ENCODE results near the gene HCK. TPM values are rescaled to one million over a fixed set of nuclear protein-coding genes. Genes with fewer than 3 reads are reported as not detected.

Gene HCK
- total and polyA plus RNA-seq, 7 experiments from 2014 or later = 0.09 to 129 (median 1.4) TPM

GRCh38 chr20:32083469-32083868 is 31.4 kb downstream of the HCK start:
- ATAC-seq (no peak), DNase-seq (no peak)
- Mint-ChIP-seq H3K4me1 (no peaks in the 10 kb centered on the region), H3K4me3 (no peak overlapping the region), H3K9me3 (no peaks in the 10 kb centered on the region), H3K36me3 (no peaks in the 10 kb centered on the region), H3K27ac (no peak overlapping the region), H3K27me3 (peaks cover 3 to 17% (median 6%) of the 10 kb centered on the region in 5 donors)
- intact Hi-C loops (cut with micrococcal nuclease) = no loop called here
- Histone ChIP-seq H3K4me1 (ENCODE audit: control insufficient read depth in 2 of 2, insufficient read depth in 2 of 2, low read length in 2 of 2) (no peaks in the 10 kb centered on the region), H3K27me3 (ENCODE audit: control insufficient read depth in 2 of 2, insufficient read depth in 2 of 2, low read length in 2 of 2) (no peaks in the 10 kb centered on the region), H3K9me3 (ENCODE audit: control insufficient read depth in 2 of 3, low read length in 3 of 3) (no peaks in the 10 kb centered on the region), H3K27ac (ENCODE audit: low read depth, low read length) (no peak overlapping the region), H3K4me3 (ENCODE audit: low read length) (no peak overlapping the region), H3K36me3 (ENCODE audit: control insufficient read depth in 2 of 3, insufficient read depth in 3 of 3, low read length in 3 of 3) (no peaks in the 10 kb centered on the region)
- CTCF ChIA-PET = no interaction called here
- POLR2A ChIA-PET = no interaction called here

DNA sequence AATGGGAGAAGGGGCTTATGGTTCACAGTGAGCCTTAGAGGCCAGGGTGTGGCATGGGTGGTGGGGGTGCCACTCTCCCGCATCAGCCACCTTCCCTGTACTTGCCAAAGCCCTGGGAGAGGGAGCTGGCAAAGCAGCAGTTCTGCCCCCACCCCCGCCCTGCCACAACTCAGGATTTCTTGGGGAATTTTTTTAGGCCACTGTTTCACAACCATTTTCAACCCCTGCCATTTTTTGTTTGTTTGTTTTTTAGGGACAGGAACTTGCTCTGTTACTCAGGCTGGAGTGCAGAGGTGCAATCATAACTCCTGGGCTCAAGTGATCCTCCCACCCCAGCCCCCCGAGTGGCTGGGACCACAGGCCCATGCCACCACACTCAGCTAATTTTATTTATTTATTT is 35.0 kb downstream of the HCK start:
- H3K36me3 ChIP-seq (ENCODE audit: control insufficient read depth in 2 of 3, insufficient read depth in 3 of 3, low read length in 3 of 3) = no peaks in the 10 kb centered on the region
- CTCF ChIA-PET = no interaction called here
- Mint-ChIP-seq H3K36me3 (no peaks in the 10 kb centered on the region), H3K4me1 (peaks cover 0 to 4% (median 0%) of the 10 kb centered on the region in 7 donors), H3K27me3 (peaks cover 5 to 17% (median 7%) of the 10 kb centered on the region in 5 donors), H3K4me3 (no peak overlapping the region), H3K27ac (no peak overlapping the region), H3K9me3 (no peaks in the 10 kb centered on the region)
- intact Hi-C loops (cut with micrococcal nuclease) = no loop called here
- H3K9me3 ChIP-seq (ENCODE audit: control insufficient read depth in 2 of 3, low read length in 3 of 3) = no peaks in the 10 kb centered on the region
- no peak for DNase-seq
- H3K27me3 ChIP-seq (ENCODE audit: control insufficient read depth in 2 of 2, insufficient read depth in 2 of 2, low read length in 2 of 2) = no peaks in the 10 kb centered on the region
- H3K4me3 ChIP-seq (ENCODE audit: low read length) = no peak overlapping the region
- no peaks in the 10 kb centered on the region for H3K4me1 ChIP-seq (ENCODE audit: control insufficient read depth in 2 of 2, insufficient read depth in 2 of 2, low read length in 2 of 2)
- ATAC-seq = no peak
- POLR2A ChIA-PET = no interaction called here
- no peak overlapping the region for H3K27ac ChIP-seq (ENCODE audit: low read depth, low read length)

- Mint-ChIP-seq H3K4me3 (no peak overlapping the region), H3K9me3 (no peaks in the 10 kb centered on the region), H3K27me3 (peaks cover 0 to 20% (median 5%) of the 10 kb centered on the region in 5 donors), H3K36me3 (no peaks in the 10 kb centered on the region), H3K27ac (no peak overlapping the region), H3K4me1 (peaks cover 0 to 6% (median 0%) of the 10 kb centered on the region in 7 donors)
- Histone ChIP-seq H3K27me3 (ENCODE audit: control insufficient read depth in 2 of 2, insufficient read depth in 2 of 2, low read length in 2 of 2) (no peaks in the 10 kb centered on the region), H3K4me3 (ENCODE audit: low read length) (no peak overlapping the region), H3K36me3 (ENCODE audit: control insufficient read depth in 2 of 3, insufficient read depth in 3 of 3, low read length in 3 of 3) (no peaks in the 10 kb centered on the region), H3K27ac (ENCODE audit: low read depth, low read length) (no peak overlapping the region), H3K4me1 (ENCODE audit: control insufficient read depth in 2 of 2, insufficient read depth in 2 of 2, low read length in 2 of 2) (no peaks in the 10 kb centered on the region), H3K9me3 (ENCODE audit: control insufficient read depth in 2 of 3, low read length in 3 of 3) (no peaks in the 10 kb centered on the region)
- no peak for DNase-seq
- intact Hi-C loops (cut with micrococcal nuclease) = no loop called here
- no peak for ATAC-seq
- ChIA-PET POLR2A (no interaction called here), CTCF (interaction anchor here (0.8 kb wide), 1 partner anchor 10 kb away, joined by 3 read pairs; no protein-coding TSS in a partner anchor)
These were observed 36.7 kb downstream of the HCK start for GRCh38 chr20:32088759-32089158.

- ATAC-seq (no peak), DNase-seq (no peak)
- Histone ChIP-seq H3K36me3 (ENCODE audit: control insufficient read depth in 2 of 3, insufficient read depth in 3 of 3, low read length in 3 of 3) (no peaks in the 10 kb centered on the region), H3K4me3 (ENCODE audit: low read length) (no peak overlapping the region), H3K27me3 (ENCODE audit: control insufficient read depth in 2 of 2, insufficient read depth in 2 of 2, low read length in 2 of 2) (no peaks in the 10 kb centered on the region), H3K9me3 (ENCODE audit: control insufficient read depth in 2 of 3, low read length in 3 of 3) (no peaks in the 10 kb centered on the region), H3K27ac (ENCODE audit: low read depth, low read length) (no peak overlapping the region), H3K4me1 (ENCODE audit: control insufficient read depth in 2 of 2, insufficient read depth in 2 of 2, low read length in 2 of 2) (no peaks in the 10 kb centered on the region)
- no peaks in the 10 kb centered on the region for H3K9me3 Mint-ChIP-seq
- no peak overlapping the region for H3K4me3 Mint-ChIP-seq
- ChIA-PET CTCF (interaction anchor here (0.9 kb wide), 1 partner anchor 237 kb away, joined by 3 read pairs; no protein-coding TSS in a partner anchor), POLR2A (no interaction called here)
- H3K27me3 Mint-ChIP-seq = peaks cover 0 to 26% (median 9%) of the 10 kb centered on the region in 5 donors
- H3K27ac Mint-ChIP-seq = no peak overlapping the region
- no peaks in the 10 kb centered on the region for H3K36me3 Mint-ChIP-seq
- intact Hi-C loops (cut with micrococcal nuclease) = no loop called here
- H3K4me1 Mint-ChIP-seq = peaks cover 0 to 6% (median 0%) of the 10 kb centered on the region in 7 donors
These were observed 37.8 kb downstream of the HCK start for GRCh38 chr20:32089637-32090362.

DNA sequence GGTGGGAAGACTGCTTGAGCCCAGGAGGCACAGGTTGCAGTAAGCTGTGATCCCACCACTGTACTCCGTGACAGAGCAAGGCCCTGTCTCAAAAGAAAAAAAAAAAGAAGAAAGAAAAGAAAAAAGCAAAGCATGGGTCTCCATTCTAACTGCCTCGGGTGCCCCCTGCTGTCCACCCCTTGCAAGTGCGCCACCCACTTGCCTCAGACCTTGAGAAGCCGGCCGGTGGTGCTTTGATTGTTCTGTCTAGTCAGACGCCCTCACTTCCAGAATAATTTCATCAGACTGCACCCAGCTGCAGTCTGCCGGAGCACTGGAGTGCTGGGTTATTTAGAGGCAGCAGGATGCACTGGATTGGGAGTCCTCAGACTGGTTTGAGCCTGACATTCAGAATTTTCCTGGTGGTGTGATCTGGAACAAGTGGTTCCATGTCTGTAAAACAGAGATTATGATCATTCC is 39.9 kb downstream of the HCK start:
- POLR2A ChIA-PET = no interaction called here

DNA sequence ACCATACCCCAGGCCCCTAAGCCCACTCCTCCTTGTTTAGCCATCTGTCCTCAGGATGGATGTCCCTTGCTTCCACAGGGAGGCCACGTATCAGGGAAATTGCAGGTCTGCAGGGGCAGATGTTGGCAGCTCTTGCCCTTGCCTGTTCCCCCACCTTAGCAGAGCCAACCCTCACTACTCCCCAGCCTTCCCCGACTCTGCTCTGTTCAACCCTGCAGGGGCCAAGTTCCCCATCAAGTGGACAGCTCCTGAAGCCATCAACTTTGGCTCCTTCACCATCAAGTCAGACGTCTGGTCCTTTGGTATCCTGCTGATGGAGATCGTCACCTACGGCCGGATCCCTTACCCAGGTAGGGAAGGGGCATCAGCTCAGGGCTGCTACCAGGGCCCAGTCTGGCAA is 46.7 kb downstream of the HCK start:
- no peaks in the 10 kb centered on the region for H3K36me3 Mint-ChIP-seq
- H3K27ac Mint-ChIP-seq = no peak overlapping the region
- Histone ChIP-seq H3K27me3 (ENCODE audit: control insufficient read depth in 2 of 2, insufficient read depth in 2 of 2, low read length in 2 of 2) (no peaks in the 10 kb centered on the region), H3K36me3 (ENCODE audit: control insufficient read depth in 2 of 3, insufficient read depth in 3 of 3, low read length in 3 of 3) (no peaks in the 10 kb centered on the region), H3K4me1 (ENCODE audit: control insufficient read depth in 2 of 2, insufficient read depth in 2 of 2, low read length in 2 of 2) (no peaks in the 10 kb centered on the region), H3K9me3 (ENCODE audit: control insufficient read depth in 2 of 3, low read length in 3 of 3) (no peaks in the 10 kb centered on the region), H3K4me3 (ENCODE audit: low read length) (no peak overlapping the region), H3K27ac (ENCODE audit: low read depth, low read length) (no peak overlapping the region)
- H3K9me3 Mint-ChIP-seq = peaks cover 0 to 2% (median 0%) of the 10 kb centered on the region in 11 donors
- H3K4me3 Mint-ChIP-seq = no peak overlapping the region
- peaks cover 0 to 3% (median 0%) of the 10 kb centered on the region in 7 donors for H3K4me1 Mint-ChIP-seq
- H3K27me3 Mint-ChIP-seq = peaks cover 12 to 30% (median 19%) of the 10 kb centered on the region in 5 donors
- DNase-seq (no peak), ATAC-seq (no peak)
- intact Hi-C loops (cut with micrococcal nuclease) = no loop called here
- CTCF ChIA-PET = interaction anchor here (1.3 kb wide), 1 partner anchor 10 kb away, joined by 3 read pairs; no protein-coding TSS in a partner anchor
- POLR2A ChIA-PET = interaction anchor here (0.7 kb wide), 1 partner anchor 9 kb away, joined by 3 read pairs; no protein-coding TSS in a partner anchor

More for the DNA sequence above, 39.9 kb downstream of the HCK start:
- DNase-seq (peak; percentile 47 to 73 (median 68)), ATAC-seq (peak; percentile 96)
- Histone ChIP-seq H3K27me3 (ENCODE audit: control insufficient read depth in 2 of 2, insufficient read depth in 2 of 2, low read length in 2 of 2) (no peaks in the 10 kb centered on the region), H3K9me3 (ENCODE audit: control insufficient read depth in 2 of 3, low read length in 3 of 3) (no peaks in the 10 kb centered on the region), H3K36me3 (ENCODE audit: control insufficient read depth in 2 of 3, insufficient read depth in 3 of 3, low read length in 3 of 3) (no peaks in the 10 kb centered on the region), H3K4me1 (ENCODE audit: control insufficient read depth in 2 of 2, insufficient read depth in 2 of 2, low read length in 2 of 2) (no peaks in the 10 kb centered on the region), H3K27ac (ENCODE audit: low read depth, low read length) (no peak overlapping the region), H3K4me3 (ENCODE audit: low read length) (no peak overlapping the region)
- Mint-ChIP-seq H3K9me3 (no peaks in the 10 kb centered on the region), H3K36me3 (no peaks in the 10 kb centered on the region), H3K27me3 (peaks cover 0 to 26% (median 5%) of the 10 kb centered on the region in 5 donors), H3K27ac (peak overlapping the region in 1 of 9 donors; percentile 61), H3K4me3 (no peak overlapping the region), H3K4me1 (peaks cover 0 to 6% (median 0%) of the 10 kb centered on the region in 7 donors)
- intact Hi-C loops (cut with micrococcal nuclease) = loop anchor here in 1 of 2 donors (1.0 kb wide), 2 partner anchors 240 to 269 kb away; no protein-coding TSS in a partner anchor
- CTCF ChIA-PET = interaction anchor here (0.6 to 1.3 kb wide), 5 partner anchors 11 to 239 kb away, joined by 3 to 9 read pairs (median 3); no protein-coding TSS in a partner anchor
